ENCODE data around the gene UBL4A. TPM values are rescaled to one million over a fixed set of nuclear protein-coding genes. Genes with fewer than 3 reads are reported as not detected.

Gene UBL4A
- total RNA-seq, 1 donor from 2014 or later: 20.9 TPM

GRCh38 chrX:154460326-154460725 is 26.1 kb downstream of the UBL4A start:
- POLR2A ChIA-PET: interaction anchor here (0.7 kb wide), 1 partner anchor 16 kb away, joined by 7 read pairs; no protein-coding TSS in a partner anchor

GRCh38 chrX:154459832-154460231 is 26.6 kb downstream of the UBL4A start:
- intact Hi-C loops (cut with micrococcal nuclease): loop anchor here (5.0 to 10.0 kb wide), 2 partner anchors 32 to 55 kb away; partner anchors contain the start of genes FAM3A and SLC10A3
- CTCF ChIA-PET: interaction anchor here (1.4 kb wide), 1 partner anchor 67 kb away, joined by 3 read pairs; no protein-coding TSS in a partner anchor
- H3K27me3 Mint-ChIP-seq: no peaks in the 10 kb centered on the region
- peaks cover 20% of the 10 kb centered on the region for H3K36me3 Mint-ChIP-seq (ENCODE audit: low read depth)
- POLR2A ChIA-PET: interaction anchor here (0.6 to 3.0 kb wide), 6 partner anchors 10 to 67 kb away, joined by 3 to 27 read pairs (median 5); partner anchors contain the start of genes RPL10, SLC10A3 and TAFAZZIN
- H3K9me3 Mint-ChIP-seq: no peaks in the 10 kb centered on the region
- H3K4me1 Mint-ChIP-seq: peaks cover 14% of the 10 kb centered on the region
- ATAC-seq (ENCODE audit: low read depth): no peak
- DNase-seq: no peak
- no peak overlapping the region for H3K27ac Mint-ChIP-seq
- peak overlapping the region; percentile 11 for H3K4me3 Mint-ChIP-seq
- no peak for TF ChIP-seq CTCF (IDR thresholded peaks at IDR 0.05)

More at GRCh38 chrX:154460326-154460725, 26.1 kb downstream of the UBL4A start:
- Mint-ChIP-seq H3K27ac (no peak overlapping the region), H3K9me3 (no peaks in the 10 kb centered on the region), H3K36me3 (ENCODE audit: low read depth) (peaks cover 24% of the 10 kb centered on the region), H3K4me3 (no peak overlapping the region), H3K4me1 (peaks cover 14% of the 10 kb centered on the region), H3K27me3 (no peaks in the 10 kb centered on the region)
- no peak for TF ChIP-seq CTCF (IDR thresholded peaks at IDR 0.05)
- DNase-seq: no peak
- CTCF ChIA-PET: no interaction called here
- ATAC-seq (ENCODE audit: low read depth): no peak
- intact Hi-C loops (cut with micrococcal nuclease): no loop called here

- peaks cover 19% of the 10 kb centered on the region for H3K36me3 Mint-ChIP-seq (ENCODE audit: low read depth)
- CTCF ChIA-PET: interaction anchor here (0.7 to 1.4 kb wide), 2 partner anchors 68 to 86 kb away, joined by 3 read pairs; no protein-coding TSS in a partner anchor
- peak overlapping the region; percentile 83 for H3K4me3 Mint-ChIP-seq
- H3K9me3 Mint-ChIP-seq: no peaks in the 10 kb centered on the region
- no peak for TF ChIP-seq CTCF (IDR thresholded peaks at IDR 0.05)
- peaks cover 14% of the 10 kb centered on the region for H3K4me1 Mint-ChIP-seq
- no peak for DNase-seq
- intact Hi-C loops (cut with micrococcal nuclease): loop anchor here (5.0 to 10.0 kb wide), 2 partner anchors 33 to 56 kb away; partner anchors contain the start of genes FAM3A and SLC10A3
- H3K27me3 Mint-ChIP-seq: no peaks in the 10 kb centered on the region
- ATAC-seq (ENCODE audit: low read depth): peak; percentile 41
- POLR2A ChIA-PET: interaction anchor here (0.6 to 3.0 kb wide), 12 partner anchors 10 to 68 kb away, joined by 3 to 27 read pairs (median 5); partner anchors contain the start of genes ATP6AP1, FAM3A, RPL10 and SLC10A3
- peak overlapping the region; percentile 30 for H3K27ac Mint-ChIP-seq
Observed at GRCh38 chrX:154458954-154459778, 27.2 kb downstream of the UBL4A start.

- peak; percentile 84 for ATAC-seq (ENCODE audit: low read depth)
Observed at GRCh38 chrX:154458116-154458953, 28.1 kb downstream of the UBL4A start, which contains the start of gene PLXNA3. Gene PLXNA3, plus strand, starts transcription at chrX:154458281. Its CDS starts 1,903 bp downstream, at chrX:154460184.

More at GRCh38 chrX:154458116-154458953, 28.1 kb downstream of the UBL4A start, which contains the start of gene PLXNA3:
- DNase-seq: peak; percentile 75
- intact Hi-C loops (cut with micrococcal nuclease): loop anchor here (5.0 to 10.0 kb wide), 2 partner anchors 34 to 56 kb away; partner anchors contain the start of genes FAM3A and SLC10A3
- CTCF ChIA-PET: interaction anchor here (0.7 to 1.4 kb wide), 2 partner anchors 69 to 85 kb away, joined by 3 read pairs; no protein-coding TSS in a partner anchor
- peak within 1 kb of the TSS; percentile 94 for H3K27ac Mint-ChIP-seq
- H3K27me3 Mint-ChIP-seq: no peaks in the 10 kb centered on the region
- peak within 1 kb of the TSS; percentile 93 for H3K4me3 Mint-ChIP-seq
- H3K36me3 Mint-ChIP-seq (ENCODE audit: low read depth): peaks cover 19% of the 10 kb centered on the region
- POLR2A ChIA-PET: interaction anchor here (0.6 to 3.0 kb wide), 13 partner anchors 10 to 69 kb away, joined by 3 to 27 read pairs (median 5); partner anchors contain the start of genes ATP6AP1, FAM3A, LAGE3 and RPL10
- TF ChIP-seq CTCF (IDR thresholded peaks at IDR 0.05): no peak
- no peaks in the 10 kb centered on the region for H3K9me3 Mint-ChIP-seq
- peaks cover 14% of the 10 kb centered on the region for H3K4me1 Mint-ChIP-seq
